Caki2 (cell line): ENCODE results near the gene TSPOAP1. TPM values are rescaled to one million over a fixed set of nuclear protein-coding genes. Genes with fewer than 3 reads are reported as not detected.
"Not testable (repeated sequence)": the region's sequence is repeated elsewhere in the genome, so short reads cannot be mapped to it uniquely, and the experiment has no call there.

Experiments
- DNase-seq: peaks from one replicate; pipeline ENCODE4 v3.0.0-alpha.2; 2015; ENCODE audit warnings: low read depth
- in situ Hi-C: cut with HindIII; loops from 2 replicates; pipeline ENCODE4 v1.10.0; 2016; ENCODE audit warnings: low sequenced_read_pairs, low pct_unique_long_range_greater_than_20kb, mixed read lengths
- total RNA-seq: library from RNA; depleted of rRNA; stranded (reverse); fragments of >200 nt; shearing (Covaris generic); gene quantifications from 2 replicates; pipeline ENCODE4 v1.2.3, GENCODE V29; 2014; ENCODE audit warnings: low replicate concordance

Gene TSPOAP1
- total RNA-seq, 1 experiment from 2014 or later = not detected

DNA sequence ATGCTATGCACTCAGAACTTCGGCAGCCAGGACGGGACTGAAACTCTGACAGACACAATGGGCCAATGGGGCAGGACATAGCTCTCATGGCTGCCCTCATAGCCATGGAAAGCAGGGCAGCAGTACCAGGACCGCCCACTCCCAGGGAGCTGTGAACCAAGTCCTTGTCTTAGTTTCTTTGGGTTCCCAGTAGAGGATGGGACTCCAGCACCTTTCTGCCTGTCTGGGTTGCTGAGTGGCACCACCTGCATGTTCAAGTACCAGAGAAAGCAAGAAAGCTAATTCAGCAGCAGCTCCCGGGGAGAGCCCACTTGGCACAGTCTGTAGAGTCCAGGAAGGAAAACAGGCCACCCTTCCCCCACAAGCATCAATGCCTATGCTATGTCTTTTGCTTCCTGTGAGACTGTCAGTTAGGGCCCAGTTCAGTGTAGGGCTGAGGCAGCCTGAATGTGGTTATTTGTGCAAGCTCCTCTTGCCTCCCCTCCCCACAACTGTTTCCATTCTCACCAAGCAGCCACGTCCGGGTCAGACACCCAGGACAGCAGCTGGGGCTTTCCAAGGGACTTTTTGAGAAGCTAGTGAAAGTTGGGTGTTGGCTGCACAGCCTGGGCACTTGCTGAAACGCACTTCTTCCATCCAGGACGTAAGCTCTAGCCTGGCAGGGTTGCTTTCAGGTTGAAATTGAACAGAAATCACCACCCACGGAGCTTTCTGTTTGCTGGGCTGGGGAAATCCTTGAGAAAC is 15.6 kb upstream of the TSPOAP1 start:
- peak; percentile 43 for DNase-seq
- in situ Hi-C loops = no loop called here

DNA sequence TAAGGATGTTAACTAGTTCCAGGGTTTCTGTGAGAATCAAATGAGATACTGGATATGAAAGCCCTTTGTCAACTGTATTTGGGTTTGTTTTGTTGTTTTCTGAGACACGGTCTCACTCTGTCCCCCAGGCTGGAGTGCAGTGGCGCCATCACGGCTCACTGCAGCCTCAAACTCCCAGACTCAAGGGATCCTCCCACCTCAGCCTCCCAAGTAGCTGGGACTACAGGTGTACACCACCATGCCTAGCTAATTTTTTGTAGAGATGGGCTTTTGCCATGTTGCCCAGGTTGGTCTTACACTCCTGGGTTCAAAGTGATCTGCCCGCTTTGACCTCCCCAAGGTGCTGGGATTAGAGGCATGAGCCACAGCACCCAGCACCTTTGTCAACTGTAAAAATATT is 14.5 kb upstream of the TSPOAP1 start:
- in situ Hi-C loops = no loop called here
- DNase-seq = no peak

DNA sequence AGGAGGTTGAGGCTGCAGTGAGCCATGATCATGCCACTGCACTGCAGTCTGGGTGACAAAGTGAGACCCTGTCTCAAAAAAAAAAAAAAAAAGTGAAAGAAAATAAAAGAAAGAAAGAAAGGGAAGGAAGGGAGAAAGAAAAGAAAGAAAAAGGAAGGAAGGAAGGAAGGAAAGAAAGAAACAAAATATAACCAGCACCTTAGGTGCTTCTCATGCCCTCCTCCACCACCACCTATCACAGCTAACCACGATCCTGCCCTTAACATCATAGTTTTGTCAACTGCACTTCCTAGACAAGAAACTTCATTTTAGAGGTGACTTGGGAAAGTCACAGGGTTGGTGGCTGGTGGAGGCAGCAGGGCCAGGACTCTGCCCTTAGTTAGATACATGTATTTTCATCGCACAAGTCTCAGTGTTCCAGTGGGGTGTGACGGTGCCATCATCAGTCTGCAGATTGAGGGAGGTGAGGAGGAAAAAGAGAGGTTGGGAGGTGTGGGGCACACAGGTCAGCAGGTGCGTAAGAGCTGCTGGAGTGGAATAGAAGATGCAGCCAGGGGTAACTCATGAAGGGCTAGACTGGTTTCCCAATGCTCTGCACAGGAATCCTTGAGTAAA is 13.4 kb upstream of the TSPOAP1 start:
- no peak for DNase-seq
- in situ Hi-C loops = no loop called here

DNA sequence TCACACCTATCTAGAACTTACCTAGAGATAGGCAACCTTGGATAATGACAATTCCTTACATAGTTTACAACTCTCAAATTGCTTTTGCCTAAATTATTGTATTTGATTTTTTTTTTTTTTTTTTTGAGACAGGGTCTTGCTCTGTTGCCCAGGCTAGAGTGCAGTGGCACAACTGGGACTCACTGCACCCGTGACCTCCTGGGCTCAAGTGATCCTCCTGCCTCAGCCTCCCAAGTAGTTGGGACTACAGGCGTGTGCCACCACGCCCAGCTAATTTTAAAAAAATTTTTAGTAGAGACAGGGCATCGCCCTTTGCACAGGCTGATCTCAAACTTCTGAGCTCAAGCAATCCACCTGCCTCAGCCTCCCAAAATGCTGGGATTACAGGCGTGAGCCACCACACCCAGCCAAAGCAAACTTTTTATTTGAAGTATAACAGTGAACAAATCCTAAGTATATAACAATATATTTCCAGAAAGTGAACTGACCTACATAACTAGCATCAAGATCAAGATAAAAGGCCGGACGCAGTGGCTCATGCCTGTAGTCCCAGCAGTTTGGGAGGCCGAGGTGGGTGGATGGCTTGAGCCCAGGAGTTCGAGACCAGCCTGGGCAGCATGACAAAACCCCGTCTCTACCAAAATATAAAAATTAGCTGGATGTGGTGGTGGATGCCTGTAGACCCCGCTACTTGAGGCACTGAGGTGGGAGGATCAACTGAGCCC is 12.7 kb upstream of the TSPOAP1 start:
- in situ Hi-C loops, DNase-seq: not testable (repeated sequence)

DNA sequence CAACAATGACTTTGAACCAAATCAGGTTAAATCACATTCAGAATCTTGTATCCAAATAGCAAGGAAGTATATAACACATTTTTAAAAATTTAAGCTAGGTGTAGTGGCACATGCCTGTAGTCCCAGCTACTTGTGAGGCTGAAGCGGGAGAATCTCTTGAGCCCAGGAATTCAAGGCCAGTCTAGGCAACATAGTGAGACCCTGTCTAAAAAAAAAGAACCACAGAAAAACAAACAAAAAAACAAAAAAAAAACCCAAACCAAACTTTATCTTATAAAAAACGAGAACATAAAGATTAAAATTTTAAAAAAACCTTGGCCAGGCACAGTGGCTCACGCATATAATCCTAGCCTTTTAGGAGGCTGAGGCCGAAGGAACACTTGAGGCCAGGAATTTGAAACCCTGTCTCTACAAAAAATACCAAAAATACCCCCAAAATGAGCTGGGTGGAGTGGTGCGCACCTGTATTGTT is 11.8 kb upstream of the TSPOAP1 start:
- no peak for DNase-seq
- in situ Hi-C loops = no loop called here

DNA sequence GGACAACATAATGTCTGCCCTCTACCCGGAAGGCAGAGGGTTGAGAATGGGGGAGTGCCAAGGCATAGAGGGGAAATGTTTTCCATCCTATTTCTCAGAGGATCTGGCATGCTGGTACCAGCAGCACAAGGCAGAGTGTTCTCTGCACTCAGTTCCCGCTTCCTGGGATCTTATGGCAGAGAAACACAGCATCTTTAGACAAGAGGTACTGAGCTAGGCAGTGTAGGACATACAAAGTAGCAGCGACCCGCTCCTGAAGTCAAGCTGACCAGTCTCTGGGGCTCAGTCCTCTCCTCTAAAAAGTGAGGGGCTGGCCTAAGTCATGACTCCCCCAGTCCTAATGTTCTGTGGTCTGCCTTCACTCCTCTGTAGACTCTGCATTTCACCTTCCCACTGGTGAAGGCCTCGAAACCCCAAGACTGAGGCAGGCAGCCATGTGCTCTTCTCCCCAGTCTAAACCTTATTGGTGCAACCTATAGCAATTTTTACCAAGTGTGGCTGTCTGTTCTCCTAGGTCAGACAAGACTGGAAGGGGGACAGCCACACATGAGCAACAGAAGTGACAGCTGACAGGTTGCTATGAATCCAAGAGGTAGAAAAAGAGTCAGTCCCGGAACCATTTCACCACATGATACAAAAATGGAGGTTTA is 11.3 kb upstream of the TSPOAP1 start:
- in situ Hi-C loops = no loop called here
- no peak for DNase-seq

DNA sequence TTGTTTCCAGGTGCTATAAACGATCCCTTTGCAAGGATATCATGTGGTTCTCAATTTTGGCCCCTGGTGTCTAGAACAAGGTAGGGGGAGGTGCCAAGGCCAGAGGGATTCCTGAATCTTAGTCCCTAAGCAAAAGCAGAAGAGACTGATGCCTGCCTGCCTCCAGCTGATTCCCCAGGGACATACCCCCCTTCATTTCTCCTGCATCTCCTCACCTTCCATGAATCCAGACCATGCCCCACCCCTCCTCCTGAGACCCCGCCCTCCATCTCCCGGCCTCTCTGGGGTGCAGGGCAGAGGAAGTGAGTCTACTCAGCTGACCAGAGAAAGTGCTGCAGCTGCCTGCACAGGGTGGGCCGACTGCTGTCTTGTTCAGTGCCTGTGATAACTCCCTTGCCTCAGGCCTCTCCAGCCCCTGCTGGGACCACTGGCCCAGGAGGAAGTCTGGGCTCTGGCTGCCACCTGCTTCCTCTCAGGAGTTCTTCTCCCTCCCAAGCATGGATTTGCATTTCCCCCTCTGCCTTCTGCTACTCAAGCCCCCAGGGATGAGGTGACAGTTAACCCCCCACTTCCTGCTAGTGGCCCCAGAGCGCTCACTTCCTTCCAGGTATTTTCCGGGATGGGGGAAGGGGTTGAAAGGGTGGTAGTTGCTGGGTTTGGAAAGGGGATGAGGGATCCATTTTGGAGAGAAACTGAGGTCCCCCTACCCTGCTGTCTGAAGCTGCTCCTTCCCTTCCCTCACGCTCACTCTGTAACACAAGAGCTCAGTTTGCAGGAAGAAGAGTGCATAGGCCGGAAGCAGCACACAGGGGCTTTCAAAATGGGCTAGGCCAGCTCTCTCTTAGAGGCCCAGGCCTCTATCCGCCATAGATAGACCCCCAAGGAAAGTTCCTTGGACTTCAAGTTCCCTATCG is 10.5 kb upstream of the TSPOAP1 start:
- in situ Hi-C loops = no loop called here
- DNase-seq = no peak

DNA sequence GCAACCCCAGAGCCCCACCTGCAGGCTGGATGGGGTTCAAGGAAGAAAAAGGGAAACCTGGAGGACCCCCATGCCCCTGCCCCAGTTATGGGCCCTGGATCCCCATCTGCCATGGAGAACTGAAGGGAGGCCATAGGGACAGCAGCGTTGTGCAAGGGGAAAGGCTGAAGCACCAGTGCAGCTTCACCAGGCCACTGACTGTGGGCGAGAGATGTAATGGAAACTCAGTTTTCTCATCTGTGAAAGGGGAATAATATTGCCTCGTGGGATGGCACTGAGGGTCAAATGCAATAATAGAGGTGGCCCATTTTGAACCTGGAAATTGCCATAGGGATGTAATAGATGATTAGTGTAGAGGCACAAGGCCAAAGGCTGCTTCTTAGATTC is 9.9 kb upstream of the TSPOAP1 start:
- no peak for DNase-seq
- in situ Hi-C loops = no loop called here

DNA sequence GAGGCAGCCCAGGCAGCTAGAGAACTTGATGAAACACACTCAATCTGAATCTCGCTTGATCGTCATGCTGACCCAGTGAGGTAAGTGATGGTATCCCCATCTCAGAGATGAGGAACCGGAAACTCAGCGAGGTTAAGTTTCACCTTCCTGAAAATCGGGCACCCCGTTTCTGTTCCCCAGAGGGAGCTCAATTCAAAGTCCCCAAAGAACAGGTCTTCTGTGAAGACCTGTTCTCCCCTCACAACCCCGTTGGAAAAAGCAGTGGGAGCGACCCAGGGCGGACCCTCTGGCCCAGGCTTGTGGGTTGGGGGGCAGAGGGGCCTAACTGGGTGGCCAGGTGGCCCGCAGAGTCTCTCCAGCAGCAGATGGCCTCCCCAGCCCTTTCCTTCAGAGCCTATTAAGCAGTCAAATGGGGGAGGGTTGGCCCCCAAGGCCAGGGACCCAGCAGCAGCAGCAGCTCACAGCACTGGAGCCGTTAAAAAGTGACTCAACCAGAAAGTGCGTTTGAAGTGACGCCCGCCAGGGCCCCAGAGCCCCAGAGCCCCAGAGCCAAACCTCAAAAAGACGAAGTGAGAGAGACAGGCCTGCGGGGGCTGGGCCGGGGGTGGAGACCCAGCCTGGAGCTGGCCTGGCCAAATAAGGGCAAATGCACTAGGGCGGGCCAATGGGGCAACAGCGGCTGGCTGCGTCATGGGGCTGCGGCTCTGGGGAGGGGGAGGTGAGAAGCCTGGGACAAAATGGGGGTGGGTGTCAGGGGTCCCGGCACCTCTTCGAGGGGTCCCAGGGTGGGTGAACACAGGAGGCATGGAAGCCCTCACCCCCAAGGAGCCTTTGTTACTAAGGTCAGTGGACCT is 9.2 kb upstream of the TSPOAP1 start:
- DNase-seq = no peak
- in situ Hi-C loops = no loop called here

DNA sequence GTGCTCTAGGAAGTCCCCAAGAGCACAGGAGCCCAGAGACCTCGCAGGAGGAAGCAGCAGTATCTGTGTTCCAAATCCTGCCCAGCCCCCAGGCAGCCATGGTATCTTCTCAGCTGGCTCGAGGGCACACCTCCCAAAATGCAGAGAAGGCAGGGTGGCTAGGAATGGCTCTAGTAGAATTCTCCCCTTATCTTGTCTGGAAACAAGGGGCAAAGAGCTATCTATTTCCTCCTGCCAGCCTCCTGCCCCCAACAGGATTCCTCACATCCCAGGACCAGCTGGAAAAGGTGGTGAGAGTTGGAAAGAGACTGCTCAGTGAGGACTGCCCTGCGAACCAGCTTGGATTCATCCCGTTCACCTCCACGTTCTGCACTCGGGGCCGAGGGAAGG is 8.6 kb upstream of the TSPOAP1 start:
- in situ Hi-C loops = no loop called here
- DNase-seq = no peak

DNA sequence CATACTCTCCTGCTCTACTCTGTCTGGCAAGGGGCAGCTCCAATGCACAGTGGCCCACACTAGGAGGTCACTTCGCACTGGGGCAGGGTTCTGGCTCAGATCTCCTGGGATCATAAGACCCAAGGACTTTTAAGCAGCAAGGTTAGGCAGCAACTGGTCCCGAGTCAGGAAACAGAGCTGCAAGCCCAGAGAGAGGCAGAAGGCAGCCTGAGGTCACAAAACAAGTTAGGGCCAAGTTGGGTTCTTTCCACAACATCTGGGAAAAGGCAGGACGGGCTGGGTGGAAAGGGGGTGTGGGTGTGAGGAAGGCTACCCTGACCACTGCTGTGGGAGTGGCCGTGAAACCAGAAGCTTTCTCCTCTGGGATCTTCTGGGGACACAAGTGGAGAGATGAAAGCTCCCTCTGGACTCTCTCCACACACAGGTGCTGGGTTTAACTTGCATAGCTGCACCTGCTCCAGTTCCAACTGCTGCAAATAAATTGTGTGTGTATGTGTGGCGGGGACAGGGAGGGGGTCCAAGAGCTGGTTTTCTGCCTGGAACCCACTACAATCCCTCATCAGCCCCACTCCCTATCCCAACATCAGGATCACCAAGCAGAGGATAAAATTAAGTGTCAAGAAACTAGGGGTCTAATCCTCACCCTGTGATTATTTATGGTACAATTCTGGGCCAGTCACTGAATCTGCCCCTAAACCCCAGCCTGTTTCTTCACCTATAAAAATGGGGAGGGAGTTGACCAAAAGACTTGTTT is 8.0 kb upstream of the TSPOAP1 start:
- in situ Hi-C loops = no loop called here
- DNase-seq = no peak

DNA sequence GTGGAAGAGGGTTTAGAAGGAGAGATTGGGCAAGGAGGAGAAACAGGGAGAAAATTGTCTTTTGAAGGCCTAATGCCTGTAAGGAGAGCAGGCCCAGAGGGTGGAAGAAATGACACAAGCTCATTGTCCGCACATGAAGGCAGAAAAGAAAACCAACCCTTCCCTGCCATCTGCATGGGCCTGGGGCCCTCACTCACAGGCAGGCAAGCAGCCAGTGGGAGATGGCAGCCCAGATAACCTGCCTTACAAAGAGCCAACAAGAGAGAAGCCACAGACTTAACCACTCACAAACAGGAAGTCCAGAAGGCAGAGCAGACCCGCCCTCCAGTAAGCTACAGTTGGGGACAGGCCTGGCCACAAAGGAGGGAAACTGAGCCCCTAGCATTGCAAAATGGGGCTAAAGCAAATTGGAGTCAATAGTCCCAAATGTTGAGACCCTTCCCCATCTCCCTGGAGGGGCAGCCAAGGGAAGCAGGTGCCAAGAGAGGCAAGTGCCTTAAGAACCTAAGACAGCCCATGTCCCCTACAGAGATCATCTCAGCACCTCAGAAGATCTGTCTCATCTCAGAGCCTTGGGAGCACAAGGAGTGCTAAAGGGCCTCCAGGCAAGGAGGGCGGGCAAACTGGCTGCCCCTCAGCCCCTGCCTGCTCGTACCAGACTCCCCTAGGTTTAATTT is 7.3 kb upstream of the TSPOAP1 start:
- in situ Hi-C loops = no loop called here
- DNase-seq = no peak

DNA sequence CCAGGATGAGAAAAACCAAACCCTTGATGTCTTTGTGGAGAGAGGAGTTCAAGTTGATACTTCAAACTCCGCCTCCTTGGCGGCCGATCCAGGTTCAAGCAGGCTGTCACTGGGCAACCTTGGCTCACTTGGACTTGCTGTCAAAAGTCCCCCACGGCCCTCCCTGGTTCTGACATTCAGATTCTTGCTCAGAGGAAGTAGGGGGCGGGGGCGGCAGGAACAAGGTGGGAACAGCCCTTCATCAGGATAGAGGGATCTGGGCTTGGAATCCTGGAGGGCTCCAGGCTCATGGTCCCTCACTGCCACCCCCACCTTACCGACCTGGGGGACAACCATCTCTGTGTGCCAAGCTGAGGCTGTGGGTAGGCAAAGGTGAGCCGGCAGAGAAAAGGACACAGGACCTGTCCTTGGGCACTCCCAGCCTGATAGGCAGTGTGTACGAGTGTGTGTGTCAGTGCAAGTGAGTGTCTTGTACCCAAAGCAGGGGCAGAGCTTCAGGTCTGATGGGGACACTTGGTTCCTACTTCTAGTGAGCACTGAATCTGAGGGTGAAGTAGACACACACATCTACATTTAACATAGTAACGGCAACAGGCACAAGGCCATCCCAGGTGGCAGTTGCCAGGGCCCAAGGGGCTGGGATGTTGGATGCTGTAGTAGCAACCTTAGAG is 6.6 kb upstream of the TSPOAP1 start:
- DNase-seq = no peak
- in situ Hi-C loops = no loop called here

DNA sequence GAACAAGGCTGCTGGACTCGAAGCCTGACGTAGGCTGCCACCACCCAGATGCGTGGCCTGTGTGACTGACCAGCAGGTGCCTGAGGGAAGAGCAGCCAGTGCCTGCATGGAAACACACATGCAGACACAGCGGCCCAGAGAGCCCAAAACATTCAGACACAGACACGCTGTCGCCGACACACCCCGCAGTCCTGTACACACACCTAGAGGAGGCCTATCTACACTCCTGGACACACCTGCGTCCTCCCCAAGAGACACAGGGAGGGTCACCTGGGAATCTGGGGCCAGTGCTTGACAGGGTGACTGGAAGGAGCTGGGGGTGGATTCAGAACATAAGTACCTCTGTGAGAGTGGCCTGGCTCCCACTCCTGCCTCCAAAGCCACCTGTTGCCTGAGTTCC is 6.1 kb upstream of the TSPOAP1 start:
- in situ Hi-C loops = no loop called here
- no peak for DNase-seq

DNA sequence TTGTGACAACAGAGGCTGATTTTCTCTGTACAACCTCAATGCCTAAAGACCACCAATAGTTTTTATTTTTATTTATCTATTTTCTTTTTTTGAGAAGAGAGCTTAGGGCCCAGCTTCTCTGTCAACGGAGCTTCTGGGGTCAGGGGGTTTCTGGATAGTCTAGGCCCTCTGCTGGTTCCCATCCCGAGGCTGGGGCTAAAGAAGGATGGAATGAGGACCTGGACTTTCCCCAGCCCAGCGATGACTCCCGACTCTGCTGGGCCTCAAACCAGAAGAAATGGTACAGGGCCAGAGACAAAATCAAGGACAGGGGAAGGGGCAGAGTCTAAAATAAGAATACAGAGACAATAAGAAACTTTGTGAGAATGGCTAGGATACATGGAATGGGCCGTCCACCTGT is 5.7 kb upstream of the TSPOAP1 start:
- in situ Hi-C loops = no loop called here

More for the DNA sequence above, 5.7 kb upstream of the TSPOAP1 start:
- no peak for DNase-seq
